ENCODE data around the gene PDE10A.
"Not testable (repeated sequence)": the region's sequence is repeated elsewhere in the genome, so short reads cannot be mapped to it uniquely, and the experiment has no call there.

PDE10A gene

DNA sequence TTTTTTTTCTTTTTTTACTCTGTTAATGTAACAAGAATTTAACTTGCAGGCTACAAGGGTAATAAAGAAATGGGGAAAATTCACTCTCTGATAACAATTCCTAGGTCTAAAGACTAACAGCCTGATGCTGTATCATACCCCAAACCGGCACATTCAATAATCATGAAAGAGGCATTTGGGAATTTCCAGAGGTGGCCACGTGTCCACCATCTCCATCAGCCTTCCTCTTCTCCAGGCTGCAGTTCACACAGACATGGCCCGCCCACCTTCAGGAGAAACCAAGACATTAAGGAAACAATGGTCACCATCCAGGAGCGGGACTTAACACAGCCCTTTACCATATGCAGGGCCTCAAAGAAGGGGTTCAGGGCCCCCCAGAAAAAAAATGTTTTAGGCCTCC lies 44.8 kb downstream of the PDE10A start:
- Histone ChIP-seq H3K36me3 (ENCODE audit: control insufficient read depth, insufficient read depth, low read length, severe bottlenecking) (no peaks in the 10 kb centered on the region), H3K4me1 (ENCODE audit: control insufficient read depth, insufficient read depth, low read length) (peaks cover 8% of the 10 kb centered on the region), H3K9ac (ENCODE audit: low read length) (no peak overlapping the region), H3K27me3 (replicated peaks; ENCODE audit: control insufficient read depth, insufficient read depth, low read length) (no peaks in the 10 kb centered on the region), H3K9me3 (ENCODE audit: control insufficient read depth, low read length) (no peaks in the 10 kb centered on the region), H3K4me3 (ENCODE audit: low read length) (no peak overlapping the region)
- DNase-seq (ENCODE audit: low read depth) = no peak

DNA sequence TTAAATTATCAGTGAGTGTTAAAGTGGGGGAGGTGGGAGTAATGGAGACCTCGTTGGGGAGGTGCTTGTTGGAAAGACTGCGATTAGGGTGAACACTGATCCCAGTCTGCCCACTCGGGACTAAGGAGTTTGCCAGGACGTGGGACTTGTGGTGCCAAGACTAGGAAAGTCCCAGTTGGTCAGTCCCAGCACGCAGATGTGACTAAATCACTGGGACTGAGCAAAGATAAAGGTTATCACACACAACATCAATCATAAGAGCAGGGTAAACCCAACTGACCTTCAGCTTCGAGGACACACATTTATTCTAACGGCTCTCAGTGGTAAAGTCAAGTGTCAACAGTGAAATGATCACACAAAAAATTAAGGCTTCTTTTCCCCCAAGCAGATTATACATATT lies 45.5 kb downstream of the PDE10A start:
- no peak overlapping the region for H3K9ac ChIP-seq (ENCODE audit: low read length)
- no peak for DNase-seq (ENCODE audit: low read depth)

DNA sequence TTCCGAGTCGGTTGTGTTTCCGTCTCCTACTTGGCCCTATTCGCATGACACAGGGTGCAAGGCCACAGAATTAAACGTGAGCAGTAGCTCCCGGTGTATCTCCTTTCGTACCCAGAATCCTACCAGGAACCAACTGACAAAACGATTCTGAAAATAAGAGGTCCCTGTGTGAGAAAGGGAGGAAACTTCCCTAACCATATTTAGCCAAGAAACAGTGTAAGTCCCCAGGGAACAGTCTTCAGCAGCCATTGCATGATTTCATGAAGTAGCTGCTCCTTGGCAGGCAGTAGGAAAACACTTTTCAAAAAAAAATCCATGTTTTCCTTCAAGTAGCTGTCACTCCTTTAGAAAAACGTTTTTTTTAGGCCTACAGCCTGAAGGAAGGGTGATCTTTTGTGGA lies 46.9 kb downstream of the PDE10A start:
- Histone ChIP-seq H3K36me3 (ENCODE audit: control insufficient read depth, insufficient read depth, low read length, severe bottlenecking) (no peaks in the 10 kb centered on the region), H3K9me3 (ENCODE audit: control insufficient read depth, low read length) (no peaks in the 10 kb centered on the region), H3K4me1 (ENCODE audit: control insufficient read depth, insufficient read depth, low read length) (peaks cover 8% of the 10 kb centered on the region), H3K9ac (ENCODE audit: low read length) (peak overlapping the region; percentile 78), H3K4me3 (ENCODE audit: low read length) (peak overlapping the region; percentile 81), H3K27me3 (replicated peaks; ENCODE audit: control insufficient read depth, insufficient read depth, low read length) (no peaks in the 10 kb centered on the region)
- DNase-seq (ENCODE audit: low read depth) = no peak

More for the DNA sequence above, 45.5 kb downstream of the PDE10A start:
- H3K36me3 ChIP-seq (ENCODE audit: control insufficient read depth, insufficient read depth, low read length, severe bottlenecking) = no peaks in the 10 kb centered on the region
- no peak overlapping the region for H3K4me3 ChIP-seq (ENCODE audit: low read length)
- H3K4me1 ChIP-seq (ENCODE audit: control insufficient read depth, insufficient read depth, low read length) = peaks cover 8% of the 10 kb centered on the region
- no peaks in the 10 kb centered on the region for H3K27me3 ChIP-seq (replicated peaks; ENCODE audit: control insufficient read depth, insufficient read depth, low read length)
- no peaks in the 10 kb centered on the region for H3K9me3 ChIP-seq (ENCODE audit: control insufficient read depth, low read length)

DNA sequence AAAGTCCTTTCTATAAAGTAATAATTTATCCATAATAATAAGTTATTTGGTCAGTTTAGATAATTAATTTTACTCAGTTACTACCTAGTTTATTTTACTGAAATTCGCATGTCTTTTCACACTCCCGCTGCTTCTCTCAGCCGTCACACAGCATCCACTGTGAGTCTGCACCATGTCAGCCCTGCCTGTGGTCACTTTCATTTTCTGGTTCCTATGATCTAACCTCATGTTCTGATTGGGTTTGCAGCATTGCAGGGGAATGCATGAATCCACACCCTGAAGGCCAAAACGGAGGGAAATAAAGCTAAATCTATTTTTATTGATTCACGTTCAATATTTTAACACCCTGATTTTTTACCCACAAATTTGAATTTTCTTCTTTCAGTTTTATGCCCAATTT lies 47.4 kb downstream of the PDE10A start:
- Histone ChIP-seq H3K9ac (ENCODE audit: low read length) (peak overlapping the region; percentile 78), H3K9me3 (ENCODE audit: control insufficient read depth, low read length) (no peaks in the 10 kb centered on the region), H3K27me3 (replicated peaks; ENCODE audit: control insufficient read depth, insufficient read depth, low read length) (no peaks in the 10 kb centered on the region), H3K36me3 (ENCODE audit: control insufficient read depth, insufficient read depth, low read length, severe bottlenecking) (no peaks in the 10 kb centered on the region), H3K4me1 (ENCODE audit: control insufficient read depth, insufficient read depth, low read length) (peaks cover 8% of the 10 kb centered on the region), H3K4me3 (ENCODE audit: low read length) (peak overlapping the region; percentile 81)
- DNase-seq (ENCODE audit: low read depth) = no peak

DNA sequence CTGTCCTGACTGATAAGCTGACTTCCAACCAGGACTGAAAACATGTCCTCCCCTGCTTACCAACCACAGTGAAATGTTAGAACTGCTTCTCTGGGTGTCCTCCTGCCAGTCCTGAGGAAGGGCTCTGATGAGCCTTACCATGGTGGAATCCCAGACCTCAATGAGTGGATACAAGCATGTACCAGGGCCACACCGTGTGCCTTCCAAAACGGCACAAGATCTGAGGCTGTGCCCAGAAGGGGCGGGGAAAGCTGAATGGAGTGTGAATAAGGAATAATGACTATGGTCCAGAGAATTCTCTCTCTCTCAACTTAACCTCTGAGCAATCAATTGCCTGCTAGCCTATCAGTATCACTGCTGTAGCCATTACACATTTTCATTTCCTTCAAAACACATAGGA lies 51.7 kb downstream of the PDE10A start:
- H3K36me3 ChIP-seq (ENCODE audit: control insufficient read depth, insufficient read depth, low read length, severe bottlenecking) = no peaks in the 10 kb centered on the region
- no peak for DNase-seq (ENCODE audit: low read depth)

DNA sequence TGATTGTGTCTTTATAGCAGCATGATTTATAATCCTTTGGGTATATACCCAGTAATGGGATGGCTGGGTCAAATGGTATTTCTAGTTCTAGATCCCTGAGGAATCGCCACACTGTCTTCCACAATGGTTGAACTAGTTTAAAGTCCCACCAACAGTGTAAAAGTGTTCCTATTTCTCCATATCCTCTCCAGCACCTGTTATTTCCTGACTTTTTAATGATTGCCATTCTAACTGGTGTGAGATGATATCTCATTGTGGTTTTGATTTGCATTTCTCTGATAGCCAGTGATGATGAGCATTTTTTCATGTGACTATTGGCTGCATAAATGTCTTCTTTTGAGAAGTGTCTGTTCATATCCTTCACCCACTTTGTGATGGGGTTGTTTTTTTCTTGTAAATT lies 54.5 kb downstream of the PDE10A start:
- H3K4me1 ChIP-seq (ENCODE audit: control insufficient read depth, insufficient read depth, low read length); DNase-seq (ENCODE audit: low read depth); H3K36me3 ChIP-seq (ENCODE audit: control insufficient read depth, insufficient read depth, low read length, severe bottlenecking); H3K27me3 ChIP-seq (replicated peaks; ENCODE audit: control insufficient read depth, insufficient read depth, low read length); H3K9ac ChIP-seq (ENCODE audit: low read length); H3K4me3 ChIP-seq (ENCODE audit: low read length); H3K9me3 ChIP-seq (ENCODE audit: control insufficient read depth, low read length): not testable (repeated sequence)

More for the DNA sequence above, 51.7 kb downstream of the PDE10A start:
- H3K9me3 ChIP-seq (ENCODE audit: control insufficient read depth, low read length) = no peaks in the 10 kb centered on the region
- H3K4me3 ChIP-seq (ENCODE audit: low read length) = no peak overlapping the region
- H3K27me3 ChIP-seq (replicated peaks; ENCODE audit: control insufficient read depth, insufficient read depth, low read length) = no peaks in the 10 kb centered on the region
- H3K4me1 ChIP-seq (ENCODE audit: control insufficient read depth, insufficient read depth, low read length) = peaks cover 5% of the 10 kb centered on the region
- no peak overlapping the region for H3K9ac ChIP-seq (ENCODE audit: low read length)

DNA sequence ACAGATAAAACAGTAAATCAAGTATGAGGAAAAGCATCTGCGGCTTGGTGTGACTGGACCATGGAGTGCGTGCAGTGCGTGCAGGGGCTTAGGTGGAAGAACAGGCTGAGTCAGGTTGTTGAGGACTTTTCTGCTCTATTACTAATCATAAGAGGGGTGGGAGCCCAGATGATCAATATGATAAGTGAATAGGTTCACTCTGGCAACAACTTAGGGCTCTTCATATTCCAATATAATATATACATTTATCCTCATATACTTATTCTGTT lies 56.4 kb downstream of the PDE10A start:
- no peaks in the 10 kb centered on the region for H3K9me3 ChIP-seq (ENCODE audit: control insufficient read depth, low read length)
- H3K4me1 ChIP-seq (ENCODE audit: control insufficient read depth, insufficient read depth, low read length) = no peaks in the 10 kb centered on the region
- no peak for DNase-seq (ENCODE audit: low read depth)
- H3K27me3 ChIP-seq (replicated peaks; ENCODE audit: control insufficient read depth, insufficient read depth, low read length) = no peaks in the 10 kb centered on the region
- no peak overlapping the region for H3K4me3 ChIP-seq (ENCODE audit: low read length)
- no peak overlapping the region for H3K9ac ChIP-seq (ENCODE audit: low read length)
- no peaks in the 10 kb centered on the region for H3K36me3 ChIP-seq (ENCODE audit: control insufficient read depth, insufficient read depth, low read length, severe bottlenecking)

DNA sequence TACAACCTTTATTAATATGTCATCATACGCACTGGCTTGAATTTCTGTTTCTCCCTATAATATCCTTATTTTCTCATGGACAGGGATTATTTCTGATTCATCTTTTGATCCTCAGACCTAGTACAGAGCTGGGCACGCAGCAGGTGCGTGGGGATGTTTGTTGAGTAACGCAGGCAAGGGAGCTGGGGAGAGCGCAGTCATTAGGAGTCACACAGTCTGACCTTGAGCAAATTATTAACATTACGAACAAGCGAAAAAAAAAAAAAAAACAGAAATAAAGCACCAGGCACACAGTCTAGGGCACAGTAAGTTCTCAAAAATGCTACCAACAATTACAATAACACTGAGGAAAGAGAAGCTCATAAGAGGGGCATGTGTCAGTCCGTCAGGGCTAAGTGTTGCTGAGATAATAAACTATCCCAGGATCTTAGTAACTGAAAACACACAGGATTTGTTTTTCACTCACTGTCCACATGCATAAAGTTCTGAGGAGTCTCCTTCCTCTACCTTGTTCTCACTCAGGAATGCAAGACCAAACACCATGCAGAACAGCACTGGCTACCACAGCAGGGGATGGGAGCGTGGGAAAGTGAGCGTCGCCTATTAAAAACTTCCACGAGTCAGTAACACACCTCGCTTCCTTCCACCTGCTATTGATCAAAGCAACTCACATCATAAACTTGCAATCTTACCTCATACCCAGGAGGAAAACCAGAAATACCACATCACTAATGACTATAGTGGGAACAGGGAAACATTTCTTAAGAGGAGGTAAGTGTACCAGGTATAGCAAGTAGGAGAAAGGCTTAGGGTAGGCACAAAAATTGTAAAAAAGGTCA lies 56.9 kb downstream of the PDE10A start:
- Histone ChIP-seq H3K9me3 (ENCODE audit: control insufficient read depth, low read length) (no peaks in the 10 kb centered on the region), H3K27me3 (replicated peaks; ENCODE audit: control insufficient read depth, insufficient read depth, low read length) (no peaks in the 10 kb centered on the region), H3K4me3 (ENCODE audit: low read length) (no peak overlapping the region), H3K9ac (ENCODE audit: low read length) (no peak overlapping the region), H3K36me3 (ENCODE audit: control insufficient read depth, insufficient read depth, low read length, severe bottlenecking) (no peaks in the 10 kb centered on the region), H3K4me1 (ENCODE audit: control insufficient read depth, insufficient read depth, low read length) (no peaks in the 10 kb centered on the region)
- no peak for DNase-seq (ENCODE audit: low read depth)

DNA sequence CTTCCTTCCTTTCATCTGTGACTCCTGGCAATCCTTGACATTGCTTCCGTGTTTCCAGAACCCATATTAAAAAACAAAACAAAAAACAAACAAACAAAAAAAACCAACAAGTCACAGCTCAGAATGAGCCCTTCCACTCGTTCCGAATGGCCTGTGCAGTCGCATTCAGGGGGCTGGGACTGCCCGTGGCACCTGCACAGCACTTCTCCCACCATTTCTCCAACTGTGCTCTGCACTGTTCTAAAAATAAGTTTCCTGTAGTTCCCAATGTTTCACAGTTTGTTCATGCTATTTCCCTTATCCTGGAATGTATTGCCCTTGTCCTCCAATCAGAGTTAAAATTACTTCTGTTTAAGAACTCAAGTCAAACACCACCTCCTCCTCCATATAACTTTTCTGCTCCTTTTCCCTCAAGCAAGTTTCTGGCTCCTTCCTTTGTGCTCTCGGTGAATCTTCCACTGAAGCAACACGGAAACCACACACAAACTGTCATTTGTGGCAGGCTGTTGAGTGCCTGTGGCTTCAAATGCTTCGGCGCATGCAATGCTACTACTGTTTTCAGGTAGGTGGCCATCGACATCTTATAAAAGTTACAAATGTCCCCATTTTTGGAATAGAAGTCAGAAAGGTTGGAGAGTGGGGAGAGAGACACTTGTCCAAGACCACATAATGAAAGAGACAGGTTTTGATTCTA lies 57.7 kb downstream of the PDE10A start:
- no peak overlapping the region for H3K4me3 ChIP-seq (ENCODE audit: low read length)
- H3K27me3 ChIP-seq (replicated peaks; ENCODE audit: control insufficient read depth, insufficient read depth, low read length) = no peaks in the 10 kb centered on the region
- no peak for DNase-seq (ENCODE audit: low read depth)
- no peaks in the 10 kb centered on the region for H3K36me3 ChIP-seq (ENCODE audit: control insufficient read depth, insufficient read depth, low read length, severe bottlenecking)
- H3K4me1 ChIP-seq (ENCODE audit: control insufficient read depth, insufficient read depth, low read length) = no peaks in the 10 kb centered on the region
- H3K9me3 ChIP-seq (ENCODE audit: control insufficient read depth, low read length) = no peaks in the 10 kb centered on the region
- H3K9ac ChIP-seq (ENCODE audit: low read length) = no peak overlapping the region

DNA sequence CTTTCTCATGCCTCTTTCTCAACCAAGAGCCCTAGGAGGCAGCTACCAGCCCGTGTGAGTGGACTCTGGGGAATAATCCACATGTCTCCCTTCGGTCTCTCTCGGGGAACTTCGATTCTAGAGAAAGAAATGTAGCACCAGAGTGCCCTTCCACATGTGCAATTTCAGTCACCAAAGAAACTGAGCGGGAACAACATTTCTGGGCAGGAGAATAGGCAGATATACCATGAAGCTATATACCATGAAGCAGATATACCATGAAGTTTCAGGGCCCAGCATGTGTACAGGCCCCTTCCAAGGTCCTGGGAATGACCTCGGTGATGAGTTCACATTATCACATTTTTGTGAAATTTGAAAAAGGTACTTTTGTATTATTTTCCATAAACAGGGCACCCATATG lies 60.8 kb downstream of the PDE10A start:
- H3K4me3 ChIP-seq (ENCODE audit: low read length) = no peak overlapping the region
- H3K4me1 ChIP-seq (ENCODE audit: control insufficient read depth, insufficient read depth, low read length) = no peaks in the 10 kb centered on the region
- no peaks in the 10 kb centered on the region for H3K9me3 ChIP-seq (ENCODE audit: control insufficient read depth, low read length)
- no peaks in the 10 kb centered on the region for H3K36me3 ChIP-seq (ENCODE audit: control insufficient read depth, insufficient read depth, low read length, severe bottlenecking)
- H3K9ac ChIP-seq (ENCODE audit: low read length) = no peak overlapping the region
- DNase-seq (ENCODE audit: low read depth) = no peak
- no peaks in the 10 kb centered on the region for H3K27me3 ChIP-seq (replicated peaks; ENCODE audit: control insufficient read depth, insufficient read depth, low read length)

DNA sequence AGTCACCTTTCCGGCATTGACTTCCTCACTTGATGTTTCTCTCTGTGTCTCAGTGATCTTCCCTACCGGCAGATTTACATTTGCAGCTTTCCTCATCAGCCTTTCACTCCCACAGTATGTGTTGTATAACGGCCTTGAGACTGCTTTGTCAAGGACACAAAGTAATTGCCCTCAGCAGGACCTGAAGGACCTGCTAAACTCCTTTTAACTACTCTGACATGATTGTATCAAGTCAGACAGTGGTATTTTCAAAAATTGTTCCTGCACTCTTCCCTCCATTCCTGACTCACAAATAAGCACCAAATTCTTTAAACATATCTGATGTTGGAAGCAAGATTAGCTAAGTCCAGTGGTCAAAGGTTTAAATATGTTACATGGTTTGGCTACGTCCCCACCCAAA lies 62.4 kb downstream of the PDE10A start:
- no peak overlapping the region for H3K9ac ChIP-seq (ENCODE audit: low read length)
- H3K4me3 ChIP-seq (ENCODE audit: low read length) = no peak overlapping the region
- DNase-seq (ENCODE audit: low read depth) = no peak
- no peaks in the 10 kb centered on the region for H3K27me3 ChIP-seq (replicated peaks; ENCODE audit: control insufficient read depth, insufficient read depth, low read length)
- H3K9me3 ChIP-seq (ENCODE audit: control insufficient read depth, low read length) = no peaks in the 10 kb centered on the region
- no peaks in the 10 kb centered on the region for H3K36me3 ChIP-seq (ENCODE audit: control insufficient read depth, insufficient read depth, low read length, severe bottlenecking)
- H3K4me1 ChIP-seq (ENCODE audit: control insufficient read depth, insufficient read depth, low read length) = no peaks in the 10 kb centered on the region

All from adipocyte (in vitro differentiated cells).